K562 treated with DMSO at 1 percent for 24 hours (cell line): ENCODE measurements around the gene IGBP1. TPM values are rescaled to one million over a fixed set of nuclear protein-coding genes. Genes with fewer than 3 reads are reported as not detected.

Experiments used
- total RNA-seq: library from RNA; unstranded; fragments of 300-600 nt; gene quantifications from 2 replicates; pipeline ENCODE4 v1.2.3, GENCODE V29; 2022; ENCODE audit warnings: low read depth; ENCODE audit not compliant: insufficient read depth

Gene IGBP1
- 73.1 and 74.3 TPM in 2 replicates for total RNA-seq

DNA sequence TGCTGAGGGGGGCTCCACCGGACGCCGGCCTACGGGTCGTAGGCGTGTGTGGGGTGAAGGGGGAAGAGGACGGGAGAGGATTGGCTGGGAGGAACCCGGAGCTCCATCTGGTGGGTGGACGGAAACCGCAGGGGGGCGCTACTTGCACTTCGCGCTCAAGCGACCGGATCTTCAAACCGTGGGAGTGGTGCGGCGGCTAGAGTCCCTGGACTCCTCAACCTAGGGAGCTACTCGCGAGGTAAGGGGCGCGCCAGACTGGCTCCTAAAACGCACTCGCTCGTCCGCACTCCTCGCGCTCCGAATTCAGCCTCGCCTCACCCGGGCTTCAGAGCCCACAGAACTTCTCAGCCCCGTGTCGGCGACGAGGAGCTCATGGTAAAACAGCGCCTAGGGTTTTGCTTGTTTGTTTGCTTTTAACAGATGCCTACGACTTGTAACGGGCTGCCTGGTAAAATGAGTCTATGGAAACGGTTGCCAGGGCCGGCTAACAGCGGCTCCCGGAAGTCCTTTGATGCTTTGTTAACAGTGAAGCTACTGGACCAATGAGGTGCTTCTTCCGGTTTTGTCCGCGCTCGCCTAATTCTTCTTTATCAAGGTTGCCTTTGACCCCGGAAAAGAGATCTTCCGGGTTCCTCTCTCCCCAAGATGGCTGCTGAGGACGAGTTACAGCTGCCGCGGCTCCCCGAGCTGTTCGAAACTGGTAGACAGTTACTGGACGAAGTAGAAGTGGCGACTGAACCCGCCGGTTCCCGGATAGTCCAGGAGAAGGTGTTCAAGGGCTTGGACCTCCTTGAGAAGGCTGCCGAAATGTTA is at the start of gene IGBP1:
Gene IGBP1 (plus strand): TSS at position 145 of the 813 bp plus-strand sequence. CDS start 501 bp downstream, at position 646.

DNA sequence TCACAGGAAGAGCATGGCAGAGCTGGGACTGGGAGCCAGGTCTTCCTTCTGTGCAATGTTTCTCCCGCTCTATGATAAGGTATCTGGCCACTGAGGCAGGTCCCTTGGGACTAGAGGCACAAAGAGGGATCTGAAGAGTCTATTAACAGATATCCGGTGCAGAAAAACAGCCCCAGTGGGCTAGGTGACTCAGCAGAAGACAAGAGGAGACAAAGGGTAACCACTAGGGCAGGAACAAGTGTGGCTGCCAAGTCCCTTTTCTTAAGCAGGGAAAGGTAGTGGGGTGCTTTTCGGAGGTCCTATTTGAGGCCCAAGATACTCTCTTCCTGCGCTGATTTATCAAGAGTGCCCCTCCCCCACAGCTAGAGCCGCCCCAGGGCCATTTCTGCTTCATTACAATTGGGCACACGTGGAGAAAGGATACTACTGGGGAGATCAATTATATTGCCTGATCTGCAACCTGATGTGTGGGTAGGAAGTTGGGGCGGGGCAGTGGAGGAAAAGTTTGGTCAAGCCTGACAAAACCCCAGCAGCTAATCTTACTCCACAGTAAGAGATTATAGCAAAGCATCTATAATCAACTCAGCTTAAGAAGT is 43.8 kb downstream of the IGBP1 start, which contains the start of gene DGAT2L6:
Gene DGAT2L6 (plus strand): TSS at position 546 of the 596 bp plus-strand sequence. CDS start 100 bp downstream, outside the sequence.

Other genes starting within 250 kb of the IGBP1 start
- not detected in 2 replicates for gene AWAT2, start 83.5 kb upstream of the IGBP1 start, total RNA-seq
- gene OTUD6A, start 71.0 kb upstream of the IGBP1 start, total RNA-seq = 1.2 and 1.3 TPM in 2 replicates
- gene DGAT2L6, start 44.0 kb downstream of the IGBP1 start, total RNA-seq = not detected in 2 replicates
- not detected in 2 replicates for gene AWAT1, start 101.2 kb downstream of the IGBP1 start, total RNA-seq
- gene P2RY4, start 126.8 kb downstream of the IGBP1 start, total RNA-seq = not detected in 2 replicates
- gene ARR3, start 134.9 kb downstream of the IGBP1 start, total RNA-seq = not detected in 2 replicates
- not detected in 2 replicates for gene RAB41, start 148.7 kb downstream of the IGBP1 start, total RNA-seq
- 43.2 and 43.4 TPM in 2 replicates for gene PDZD11, start 156.5 kb downstream of the IGBP1 start, total RNA-seq
- 32.7 and 41.8 TPM in 2 replicates for gene KIF4A, start 156.7 kb downstream of the IGBP1 start, total RNA-seq